NCI-H748 (cell line): ENCODE measurements around the gene RUNX1.
A peak's percentile ranks its signal among the peaks of the same experiment; 100 is the strongest.

Experiments used
- DNase-seq: peaks from one replicate; lab custom pipeline; 2025; ENCODE audit not compliant: unreplicated experiment; lab: John Stamatoyannopoulos, UW

Gene RUNX1

GRCh38 chr21:35048706-35049617 lies at the start of gene RUNX1:
RUNX1 (minus strand) TSS chr21:35049302.
- no peak for DNase-seq

DNA sequence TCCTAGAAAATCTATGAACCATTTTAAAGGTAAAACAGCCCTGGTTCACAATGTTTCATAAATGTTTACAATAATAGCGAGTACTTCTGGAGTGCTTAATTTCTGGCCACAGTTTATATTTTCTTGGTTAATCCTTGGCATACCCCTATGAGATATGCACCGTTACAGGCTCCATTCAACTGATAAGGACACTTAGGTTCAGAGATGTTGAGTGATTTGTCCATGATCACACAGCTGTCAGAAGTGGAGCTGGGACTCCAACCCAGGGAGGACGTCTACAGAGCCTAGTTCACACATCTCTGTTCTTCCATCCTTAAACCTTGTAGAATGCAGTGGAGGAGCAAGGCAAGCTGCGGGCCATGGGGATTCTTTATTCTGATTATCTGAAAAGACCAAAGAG lies 48.4 kb upstream of the RUNX1 start:
- no peak for DNase-seq

GRCh38 chr21:35096959-35097358 lies 47.9 kb upstream of the RUNX1 start:
- no peak for DNase-seq

DNA sequence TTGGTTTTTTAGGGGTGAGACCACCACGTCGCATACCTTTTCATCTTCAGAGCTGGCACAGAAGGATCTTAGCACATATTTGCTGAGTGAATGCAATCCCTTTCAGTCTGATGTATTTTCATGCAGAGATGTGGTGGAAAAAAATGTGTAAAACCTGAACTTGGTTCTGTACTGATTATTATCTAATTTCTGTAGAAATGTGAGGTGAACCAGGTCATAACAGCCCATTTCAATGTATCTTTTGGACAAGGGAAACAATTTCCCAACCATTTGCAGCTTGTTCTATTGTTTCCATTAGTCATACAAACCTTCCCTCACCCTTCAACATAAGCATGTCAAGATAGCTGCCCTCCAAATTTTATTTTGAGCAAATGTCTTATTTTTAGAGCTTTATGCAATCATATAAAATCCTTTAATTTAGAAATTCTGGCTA lies 46.8 kb upstream of the RUNX1 start:
- no peak for DNase-seq

DNA sequence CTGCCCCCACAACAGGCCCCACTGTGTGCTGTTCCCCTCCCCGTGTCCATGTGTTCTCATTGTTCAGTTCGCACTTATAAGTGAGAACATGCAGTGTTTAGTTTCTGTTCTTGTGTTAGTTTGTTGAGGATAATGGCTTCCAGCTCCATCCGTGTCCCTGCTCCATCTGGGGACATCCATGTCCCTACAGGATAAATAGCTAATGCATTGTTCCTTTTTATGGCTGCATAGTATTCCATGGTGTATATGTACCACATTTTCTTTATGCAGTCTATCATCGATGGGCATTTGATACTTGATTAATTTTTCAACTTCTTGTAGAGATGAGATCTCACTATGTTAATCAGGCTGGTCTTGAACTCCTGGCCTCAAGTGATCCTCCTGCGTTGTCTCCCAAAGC lies 44.4 kb upstream of the RUNX1 start:
- no peak for DNase-seq

GRCh38 chr21:35091496-35091895 lies 42.4 kb upstream of the RUNX1 start:
- no peak for DNase-seq

DNA sequence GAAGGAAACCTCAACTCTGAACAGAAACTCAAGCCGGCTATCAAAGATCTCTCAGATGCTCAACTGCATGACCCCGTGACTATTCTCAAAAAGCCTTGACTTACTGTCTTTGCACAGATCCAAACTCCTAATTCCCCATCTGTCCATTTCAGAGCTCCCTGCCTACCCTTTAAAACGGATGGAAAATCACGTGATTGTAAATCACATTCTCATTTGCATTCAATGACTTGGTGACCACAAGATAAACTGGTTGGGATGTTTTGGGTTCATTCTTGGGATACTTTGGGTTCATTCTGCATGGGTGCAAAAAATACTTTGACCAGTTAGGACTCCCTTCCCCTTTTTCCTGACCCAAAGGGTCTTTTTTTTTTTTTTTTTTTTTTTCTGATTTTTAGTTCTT lies 41.3 kb upstream of the RUNX1 start:
- DNase-seq: no peak

- DNase-seq: no peak
Measured at GRCh38 chr21:35088319-35088771, 39.2 kb upstream of the RUNX1 start.

GRCh38 chr21:35086357-35086756 lies 37.3 kb upstream of the RUNX1 start:
- DNase-seq: no peak

- DNase-seq: no peak
Measured at GRCh38 chr21:35084869-35085268, 35.8 kb upstream of the RUNX1 start.

DNA sequence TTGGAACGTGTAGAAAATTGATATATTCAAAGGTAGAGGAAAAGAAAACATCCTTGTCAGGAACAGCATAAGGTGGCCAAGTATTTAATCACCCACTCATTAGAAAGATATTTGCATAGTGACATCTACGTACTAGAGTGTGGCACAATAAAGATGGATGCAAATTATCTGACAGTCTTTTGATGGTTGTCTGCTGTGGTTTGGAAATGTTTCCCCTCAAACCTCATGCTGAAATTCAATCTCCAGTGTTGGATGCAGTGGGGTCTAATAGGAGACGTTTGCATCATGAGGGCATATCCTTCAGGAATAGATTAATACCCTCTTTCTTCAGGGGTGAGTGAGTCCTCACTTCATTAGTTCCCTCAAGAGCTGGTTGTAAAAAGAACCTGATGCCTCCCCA lies 34.1 kb upstream of the RUNX1 start:
- DNase-seq: no peak

DNA sequence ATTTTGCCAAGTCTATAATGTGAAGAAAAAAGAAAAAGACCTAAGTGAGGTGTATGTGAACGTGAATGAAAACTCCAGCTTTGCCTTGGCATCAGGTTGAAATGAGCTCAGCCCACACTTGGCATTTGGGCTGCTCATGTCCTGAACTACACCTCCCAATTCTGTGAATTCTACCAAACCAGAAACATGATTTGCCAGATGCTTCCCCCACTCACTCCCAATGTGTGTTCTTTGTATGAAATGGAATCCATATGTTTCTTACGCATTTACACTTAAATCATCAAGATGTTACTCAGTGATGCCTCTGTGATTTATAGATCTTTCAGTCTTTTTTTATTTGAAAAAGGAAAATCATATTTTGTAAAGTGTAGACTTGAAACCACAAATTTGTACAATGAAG lies 32.8 kb upstream of the RUNX1 start:
- no peak for DNase-seq

DNA sequence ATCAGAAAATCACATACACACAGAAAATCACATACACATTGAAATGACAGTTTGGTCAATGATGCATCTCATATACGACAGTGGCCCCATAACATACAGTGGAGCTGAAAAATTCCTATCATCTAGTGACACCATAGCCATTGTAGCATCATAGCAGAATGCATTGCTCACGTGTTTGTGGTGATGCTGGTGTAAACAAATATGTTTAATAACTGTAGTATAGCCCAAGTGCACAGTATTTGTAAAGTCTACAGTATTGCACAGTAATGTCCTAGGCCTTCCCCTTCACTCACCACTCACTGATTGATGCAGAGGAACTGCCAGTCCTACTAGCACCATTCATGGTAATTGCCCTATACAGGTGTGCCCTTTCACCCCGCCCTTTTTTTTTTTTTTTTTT lies 30.1 kb upstream of the RUNX1 start:
- DNase-seq: no peak

- DNase-seq: no peak
Measured at GRCh38 chr21:35077975-35078374, 28.9 kb upstream of the RUNX1 start.

GRCh38 chr21:35077466-35077865 lies 28.4 kb upstream of the RUNX1 start:
- DNase-seq: no peak

GRCh38 chr21:35075546-35075945 lies 26.4 kb upstream of the RUNX1 start:
- no peak for DNase-seq

DNA sequence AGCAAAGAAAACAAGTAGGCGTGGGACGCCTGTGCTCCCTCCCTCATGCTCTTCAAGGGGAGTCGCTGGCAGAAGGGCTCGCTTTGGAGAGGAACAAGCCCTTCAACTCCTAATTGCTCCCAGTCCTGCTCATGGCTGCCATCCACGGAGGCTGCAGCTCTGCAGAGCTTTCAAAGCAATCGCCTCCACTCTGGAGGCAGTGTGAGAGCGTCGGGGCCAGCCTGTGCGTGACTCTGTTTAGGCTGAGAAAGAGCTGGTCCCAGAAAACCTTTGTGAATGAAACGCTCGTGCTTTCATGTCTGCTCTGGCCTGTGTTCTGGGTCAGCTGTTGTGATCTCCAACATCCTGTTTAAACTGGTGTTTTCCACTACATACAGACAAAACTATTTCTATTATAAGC lies 23.9 kb upstream of the RUNX1 start:
- no peak for DNase-seq

DNA sequence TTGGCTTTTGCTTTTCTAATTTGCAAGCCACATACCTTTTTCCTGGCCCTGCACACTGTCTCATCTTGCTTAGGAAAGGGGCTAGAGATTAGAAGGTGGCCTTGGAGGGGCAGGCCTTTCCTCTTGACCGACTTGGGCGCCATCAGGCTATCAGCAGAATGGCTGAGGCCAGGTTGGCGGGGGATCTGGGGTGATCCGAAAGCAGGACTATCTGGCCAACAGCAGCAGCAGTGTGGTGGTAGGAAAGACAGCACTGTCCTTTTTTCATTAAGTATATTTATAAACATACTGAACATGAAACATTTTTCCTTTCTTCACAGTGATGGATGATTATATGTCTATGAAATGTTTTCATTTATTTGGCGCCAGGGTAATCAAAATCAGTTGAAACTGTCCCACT lies 23.5 kb upstream of the RUNX1 start:
- DNase-seq: no peak

GRCh38 chr21:35071347-35071746 lies 22.2 kb upstream of the RUNX1 start:
- no peak for DNase-seq

GRCh38 chr21:35070436-35070835 lies 21.3 kb upstream of the RUNX1 start:
- peak; percentile 75 for DNase-seq

DNA sequence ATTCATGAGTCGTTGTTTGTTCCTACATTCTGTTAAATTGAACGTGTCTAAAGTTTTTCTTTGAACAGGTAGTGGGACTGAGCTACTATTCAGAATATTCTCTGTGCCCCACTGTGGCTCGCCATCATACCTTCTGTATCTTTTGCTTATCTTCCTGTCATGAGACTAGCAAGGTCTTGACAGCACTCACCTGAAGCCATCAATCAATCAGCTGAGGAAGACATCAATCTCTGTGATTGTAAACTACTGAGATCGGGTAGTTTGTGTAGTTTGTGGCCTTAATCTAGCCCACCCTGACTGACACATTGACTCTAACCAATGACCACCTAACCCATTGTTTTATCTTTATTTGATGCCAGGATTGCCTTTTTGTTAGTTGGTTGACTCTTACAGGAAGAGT lies 17.7 kb upstream of the RUNX1 start:
- DNase-seq: no peak

DNA sequence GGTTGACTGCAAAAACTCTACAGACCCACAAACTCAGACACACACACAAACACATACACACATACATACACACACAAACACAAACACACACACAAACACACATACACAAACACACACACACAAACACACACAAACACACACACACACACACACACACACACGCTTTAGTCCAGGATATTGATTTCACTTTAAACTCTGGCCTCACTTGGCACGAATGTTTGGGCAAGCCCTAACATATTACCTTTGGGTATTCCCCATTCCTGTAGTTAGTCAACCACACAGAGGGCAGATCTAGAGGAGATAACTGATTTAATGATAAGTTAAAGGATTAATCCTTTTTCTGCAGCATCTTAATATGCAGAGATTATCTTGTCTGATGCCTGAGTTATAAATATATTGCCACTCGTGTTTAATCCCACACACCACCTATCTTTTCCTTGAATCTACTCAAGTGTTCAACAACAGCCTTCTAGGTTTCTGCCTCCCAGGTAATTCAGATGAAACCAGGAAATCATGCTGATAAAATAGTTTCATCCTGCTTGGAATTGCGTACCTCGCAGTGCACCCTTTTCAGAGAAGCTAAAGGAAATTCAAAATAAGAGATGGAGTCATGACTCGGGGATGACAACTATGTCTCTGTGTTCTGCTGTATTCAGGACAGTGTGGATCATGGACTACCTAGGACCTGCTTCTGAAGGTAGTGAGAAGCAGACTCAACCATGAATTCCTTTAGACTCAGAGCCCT lies 14.5 kb upstream of the RUNX1 start:
- no peak for DNase-seq
